Epithelial cell of prostate (primary cell): ENCODE measurements around the gene TCHP.
"Not testable (repeated sequence)": the region's sequence is repeated elsewhere in the genome, so short reads cannot be mapped to it uniquely, and the experiment has no call there.

Source experiments
- DNase-seq: peaks from one replicate; pipeline ENCODE4 v3.0.0-alpha.2; 2011; ENCODE audit warnings: low read depth, low spot score
- H3K27ac ChIP-seq: fragments of 450-650 bp; 2 replicates; pipeline ENCODE4 v1.5.1; 2017; ENCODE audit warnings: mild to moderate bottlenecking

TCHP gene

GRCh38 chr12:109899783-109900751 is at the start of gene TCHP:
TCHP (plus strand) TSS chr12:109900274; CDS start chr12:109903027, 2,753 bp downstream.
- no peak for DNase-seq
- peak within 1 kb of the TSS; percentile 67 for H3K27ac ChIP-seq

- not testable (repeated sequence) for DNase-seq, H3K27ac ChIP-seq
Measured at GRCh38 chr12:109850518-109850917, 49.6 kb upstream of the TCHP start.

- no peak for DNase-seq
- H3K27ac ChIP-seq, result no peak overlapping the region
Measured at GRCh38 chr12:109855377-109855776, 44.7 kb upstream of the TCHP start.

- no peak overlapping the region for H3K27ac ChIP-seq
- no peak for DNase-seq
Measured at GRCh38 chr12:109857715-109858114, 42.4 kb upstream of the TCHP start.

- no peak for DNase-seq
- no peak overlapping the region for H3K27ac ChIP-seq
Measured at GRCh38 chr12:109858764-109859163, 41.3 kb upstream of the TCHP start.

GRCh38 chr12:109860977-109861376 is 39.1 kb upstream of the TCHP start:
- DNase-seq, result no peak

GRCh38 chr12:109861689-109862314 is 38.3 kb upstream of the TCHP start:
- no peak overlapping the region for H3K27ac ChIP-seq
- no peak for DNase-seq

More at GRCh38 chr12:109860977-109861376, 39.1 kb upstream of the TCHP start:
- H3K27ac ChIP-seq, result no peak overlapping the region

GRCh38 chr12:109862491-109862890 is 37.6 kb upstream of the TCHP start:
- H3K27ac ChIP-seq, DNase-seq: not testable (repeated sequence)

GRCh38 chr12:109863847-109864712 is 36.0 kb upstream of the TCHP start:
- DNase-seq, result no peak
- peak overlapping the region; percentile 80 for H3K27ac ChIP-seq

GRCh38 chr12:109864916-109865315 is 35.2 kb upstream of the TCHP start:
- peak overlapping the region; percentile 80 for H3K27ac ChIP-seq
- DNase-seq, result peak; percentile 90

- peak overlapping the region; percentile 76 for H3K27ac ChIP-seq
- DNase-seq, result no peak
Measured at GRCh38 chr12:109868182-109869051, 31.7 kb upstream of the TCHP start.

- no peak for DNase-seq
- peak overlapping the region; percentile 76 for H3K27ac ChIP-seq
Measured at GRCh38 chr12:109870648-109871047, 29.4 kb upstream of the TCHP start.

- DNase-seq, result no peak
- peak overlapping the region; percentile 76 for H3K27ac ChIP-seq
Measured at GRCh38 chr12:109871668-109872314, 28.3 kb upstream of the TCHP start.

GRCh38 chr12:109873653-109874052 is 26.4 kb upstream of the TCHP start:
- DNase-seq, result no peak
- no peak overlapping the region for H3K27ac ChIP-seq

GRCh38 chr12:109875572-109876131 is 24.4 kb upstream of the TCHP start:
- no peak for DNase-seq
- peak overlapping the region; percentile 16 for H3K27ac ChIP-seq

GRCh38 chr12:109876406-109876805 is 23.7 kb upstream of the TCHP start:
- peak overlapping the region; percentile 16 for H3K27ac ChIP-seq
- no peak for DNase-seq

- DNase-seq, result no peak
- H3K27ac ChIP-seq, result peak overlapping the region; percentile 99
Measured at GRCh38 chr12:109877504-109878246, 22.4 kb upstream of the TCHP start.

GRCh38 chr12:109878247-109878625 is 21.8 kb upstream of the TCHP start:
- DNase-seq, result no peak
- peak overlapping the region; percentile 99 for H3K27ac ChIP-seq
